IMR-90 (cell line): ENCODE data around the gene PKHD1. TPM values are rescaled to one million over a fixed set of nuclear protein-coding genes. Genes with fewer than 3 reads are reported as not detected.

Experiments
- ATAC-seq: fragments of 200-7000 bp; cut with Tn5 transposase; 2 replicates; pipeline ENCODE4 v1.9.1; 2020; ENCODE audit warnings: low read depth, mild to moderate bottlenecking, moderate library complexity
- BruUV-seq: library from RNA; stranded (reverse); fragments of 400-500 nt; replicated peaks from 2 replicates; lab custom pipeline; 2021; lab: Mats Ljungman, UMichigan
- CTCF ChIA-PET: fragments of 300-600 bp; formaldehyde crosslinking; extraction: SDS; loops from one replicate; lab custom pipeline; 2021; ENCODE audit warnings: antibody characterized with exemption; lab: Yijun Ruan, JAX
- POLR2A ChIA-PET: fragments of 300-600 bp; sonication (Branson Sonifier 250); formaldehyde crosslinking; loops from one replicate; lab custom pipeline; 2022; ENCODE audit warnings: antibody characterized with exemption; ENCODE audit not compliant: unreplicated experiment; lab: Charles Lee
- DNase-seq: peaks from one replicate; pipeline ENCODE4 v3.0.0; 2013
- H2AFZ ChIP-seq: replicated peaks from 2 replicates; pipeline ENCODE3; 2013; ENCODE audit warnings: low read length, mild to moderate bottlenecking; ENCODE audit not compliant: poor library complexity
- H2AK5ac ChIP-seq: 2 replicates; pipeline ENCODE4 v1.6.1; 2013; ENCODE audit warnings: low read depth, low read length, inconsistent platforms
- H2AK9ac ChIP-seq: replicated peaks from 2 replicates; pipeline ENCODE3; 2013; ENCODE audit warnings: mild to moderate bottlenecking, low read depth, low read length, moderate library complexity; ENCODE audit not compliant: poor library complexity
- H2BK120ac ChIP-seq: 2 replicates; pipeline ENCODE4 v1.6.1; 2013; ENCODE audit warnings: low read depth, low read length, inconsistent platforms
- H2BK15ac ChIP-seq: 3 replicates; pipeline ENCODE4 v1.6.1; 2013; ENCODE audit warnings: low read depth, low read length, inconsistent platforms
- H2BK20ac ChIP-seq: 2 replicates; pipeline ENCODE4 v1.6.1; 2013; ENCODE audit warnings: low read depth, mild to moderate bottlenecking, inconsistent platforms, low read length, moderate library complexity
- H2BK5ac ChIP-seq: 2 replicates; pipeline ENCODE4 v1.6.1; 2013; ENCODE audit warnings: mild to moderate bottlenecking, low read depth, low read length, inconsistent platforms; ENCODE audit not compliant: poor library complexity, severe bottlenecking
- H3K14ac ChIP-seq: replicated peaks from 2 replicates; pipeline ENCODE4 v1.6.1; 2013; ENCODE audit warnings: low read depth, low read length, inconsistent platforms
- H3K18ac ChIP-seq: 2 replicates; pipeline ENCODE4 v1.6.1; 2013; ENCODE audit warnings: low read depth, low read length, control low read depth
- H3K23ac ChIP-seq: 2 replicates; pipeline ENCODE4 v1.6.1; 2013; ENCODE audit warnings: low read depth, low read length, inconsistent platforms
- H3K27ac ChIP-seq: 2 replicates; pipeline ENCODE4 v1.5.1; 2013; ENCODE audit warnings: mild to moderate bottlenecking, control low read depth, low read length; ENCODE audit not compliant: insufficient read depth
- H3K27me3 ChIP-seq: 2 replicates; pipeline ENCODE4 v1.6.1; 2013; ENCODE audit warnings: low read length; ENCODE audit not compliant: control insufficient read depth, insufficient read depth
- H3K36me3 ChIP-seq: 2 replicates; pipeline ENCODE4 v1.6.1; 2013; ENCODE audit warnings: low read length, mixed read lengths; ENCODE audit not compliant: control insufficient read depth, insufficient read depth
- H3K4ac ChIP-seq: 2 replicates; pipeline ENCODE4 v1.6.1; 2013; ENCODE audit warnings: low read depth, low read length, inconsistent platforms
- H3K4me1 ChIP-seq: 2 replicates; pipeline ENCODE4 v1.6.1; 2013; ENCODE audit warnings: low read length, mixed read lengths; ENCODE audit not compliant: control insufficient read depth, insufficient read depth
- H3K4me2 ChIP-seq: 2 replicates; pipeline ENCODE4 v1.6.1; 2013; ENCODE audit warnings: low read depth, mild to moderate bottlenecking, control low read depth, low read length, moderate library complexity
- H3K4me3 ChIP-seq: 2 replicates; pipeline ENCODE4 v1.5.1; 2013; ENCODE audit warnings: low read depth, mild to moderate bottlenecking, control low read depth, low read length, moderate library complexity; ENCODE audit not compliant: insufficient read depth
- H3K56ac ChIP-seq: 2 replicates; pipeline ENCODE4 v1.6.1; 2013; ENCODE audit warnings: low read length, inconsistent platforms; ENCODE audit not compliant: insufficient read depth; ENCODE audit errors: extremely low read depth
- H3K79me1 ChIP-seq, 2 experiments: 2 replicates each; pipeline ENCODE4 v1.6.1; 2013; ENCODE audit warnings: low read length in 2 of 2, inconsistent platforms in 1 of 2, low read depth in 1 of 2
- H3K9ac ChIP-seq: 2 replicates; pipeline ENCODE4 v1.6.1; 2013; ENCODE audit warnings: low read depth, low read length, control low read depth
- H3K9me1 ChIP-seq: 2 replicates; pipeline ENCODE4 v1.6.1; 2013; ENCODE audit warnings: low read length, inconsistent platforms; ENCODE audit not compliant: insufficient read depth
- H3K9me3 ChIP-seq: 2 replicates; pipeline ENCODE4 v1.6.1; 2013; ENCODE audit warnings: low read length; ENCODE audit not compliant: control insufficient read depth, insufficient read depth
- H4K20me1 ChIP-seq: 2 replicates; pipeline ENCODE4 v1.6.1; 2013; ENCODE audit warnings: low read length, inconsistent platforms; ENCODE audit not compliant: insufficient read depth
- H4K5ac ChIP-seq: 2 replicates; pipeline ENCODE4 v1.6.1; 2013; ENCODE audit warnings: mild to moderate bottlenecking, low read depth, low read length, control low read depth
- H4K8ac ChIP-seq, 2 experiments: 2 replicates each; pipeline ENCODE4 v1.6.1; 2013; ENCODE audit warnings: low read depth in 2 of 2, low read length in 2 of 2, control low read depth in 1 of 2, inconsistent platforms in 1 of 2
- H4K91ac ChIP-seq: 2 replicates; pipeline ENCODE4 v1.6.1; 2013; ENCODE audit warnings: low read depth, low read length, inconsistent platforms; ENCODE audit not compliant: insufficient read depth
- BHLHE40 ChIP-seq: fragments of 150-350 bp; IDR thresholded peaks from 2 replicates; pipeline ENCODE4 v1.6.1; 2016; ENCODE audit warnings: mild to moderate bottlenecking, low read depth, low read length
- CEBPB ChIP-seq: IDR thresholded peaks from 2 replicates; pipeline ENCODE4 v1.6.1; 2012; ENCODE audit warnings: low read depth, low read length, improper control_type of control experiment
- CHD1 ChIP-seq: IDR thresholded peaks from 2 replicates; pipeline ENCODE4 v1.6.1; 2012; ENCODE audit warnings: low read depth, low read length, improper control_type of control experiment
- MAFK ChIP-seq: IDR thresholded peaks from 2 replicates; pipeline ENCODE4 v1.6.1; 2012; ENCODE audit warnings: low read depth, low read length, improper control_type of control experiment
- NFE2L2 ChIP-seq: fragments of 150-350 bp; IDR thresholded peaks from 2 replicates; pipeline ENCODE4 v1.6.1; 2016; ENCODE audit warnings: low read depth, mild to moderate bottlenecking, low read length
- POLR2A ChIP-seq: IDR thresholded peaks from 2 replicates; pipeline ENCODE4 v1.6.1; 2012; ENCODE audit warnings: mild to moderate bottlenecking, low read depth, low read length
- RAD21 ChIP-seq: IDR thresholded peaks from 2 replicates; pipeline ENCODE4 v1.6.1; 2012; ENCODE audit warnings: low read length, improper control_type of control experiment
- SMC3 ChIP-seq: fragments of 150-350 bp; IDR thresholded peaks from 2 replicates; pipeline ENCODE4 v1.6.1; 2016; ENCODE audit warnings: low read depth, mild to moderate bottlenecking, antibody characterized with exemption, low read length, moderate library complexity
- WGBS, 2 experiments: methylation state at CpG; one replicate each; pipeline versions ENCODE4 v1.1.5 to v1.1.7; 2013; ENCODE audit warnings: missing lambda C conversion rate in 2 of 2; ENCODE audit not compliant: insufficient read length in 1 of 2; ENCODE audit errors: extremely low coverage in 2 of 2; 5-methylcytosine and 5-hydroxymethylcytosine counted together
- dilution Hi-C: fragments of 300-500 bp; cut with HindIII; formaldehyde crosslinking; loops from one replicate; pipeline ENCODE4 v1.14.3; 2018; ENCODE audit warnings: low sequenced_read_pairs; ENCODE audit not compliant: unreplicated experiment
- in situ Hi-C: fragments of 300-500 bp; cut with MboI; formaldehyde crosslinking; loops from 3 replicates; pipeline ENCODE4 v1.14.3; 2019; ENCODE audit warnings: low sequenced_read_pairs, inconsistent platforms, mixed read lengths
- intact Hi-C: fragments of 100-400 bp; cut with micrococcal nuclease; formaldehyde crosslinking; loops from 2 replicates; pipeline ENCODE4 v1.10.0; 2022
- polyA plus RNA-seq, 3 experiments: library from polyadenylated mRNA; depleted of rRNA; stranded (reverse); fragments of >200 nt; gene quantifications; 2 replicates each; pipeline ENCODE4 v1.2.3, GENCODE V29; 2012; ENCODE audit warnings: low replicate concordance in 1 of 3
- total RNA-seq: library from RNA; depleted of rRNA; stranded (reverse); fragments of >200 nt; gene quantifications from 2 replicates; pipeline ENCODE4 v1.2.3, GENCODE V29; 2012

PKHD1 gene
- total and polyA plus RNA-seq, 2 of the 4 experiments (the other 2 are of a cell fraction), result not detected

DNA sequence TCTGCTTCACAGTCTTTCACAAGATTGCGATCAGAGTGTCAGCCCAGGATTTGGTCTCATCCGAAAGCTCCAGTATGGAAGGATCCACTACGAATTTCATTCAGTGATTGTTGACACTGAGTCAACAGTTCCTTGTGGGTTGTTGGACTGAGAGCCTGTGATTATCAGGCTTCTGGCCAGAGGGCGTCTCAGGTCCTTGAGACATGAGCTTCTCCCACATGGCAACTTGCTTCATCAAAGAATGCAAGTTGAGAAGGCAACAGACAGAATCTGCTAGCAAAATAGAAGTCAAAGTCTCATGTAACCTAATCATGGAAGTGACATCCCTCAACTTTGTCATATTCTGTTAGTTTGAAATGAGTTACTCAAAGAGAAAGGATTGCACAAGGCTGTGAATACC, 40.5 kb upstream of the PKHD1 start:
- no peak overlapping the region for H4K91ac ChIP-seq
- no peaks in the 10 kb centered on the region for H3K36me3 ChIP-seq
- no peak overlapping the region for H2BK5ac ChIP-seq
- no TSS peak for BruUV-seq
- no peak overlapping the region for H3K14ac ChIP-seq
- no peaks in the 10 kb centered on the region for H3K9me3 ChIP-seq
- no peak for TF ChIP-seq NFE2L2
- TF ChIP-seq MAFK, result no peak
- no peak for TF ChIP-seq RAD21
- TF ChIP-seq SMC3, result no peak
- TF ChIP-seq CEBPB, result no peak
- no peak for TF ChIP-seq BHLHE40
- no peak for TF ChIP-seq CHD1
- TF ChIP-seq POLR2A, result no peak
- in situ Hi-C loops (no loop called here), dilution Hi-C loops (no loop called here), intact Hi-C loops (no loop called here)
- no peaks in the 10 kb centered on the region for H3K79me1 ChIP-seq
- no peaks in the 10 kb centered on the region for H3K27me3 ChIP-seq
- DNase-seq, result no peak
- H4K5ac ChIP-seq, result no peak overlapping the region
- no peaks in the 10 kb centered on the region for H3K4me1 ChIP-seq
- no peak overlapping the region for H2BK120ac ChIP-seq
- no peak overlapping the region for H2BK20ac ChIP-seq
- ATAC-seq, result no peak
- H3K9me1 ChIP-seq, result no peaks in the 10 kb centered on the region
- H3K23ac ChIP-seq, result no peak overlapping the region
- no peak overlapping the region for H3K4me3 ChIP-seq
- no peak overlapping the region for H4K8ac ChIP-seq
- H3K4ac ChIP-seq, result no peak overlapping the region
- no peak overlapping the region for H2AFZ ChIP-seq
- WGBS, 2 experiments, result no CpG with 5 or more reads among the region's 4 CpGs
- H3K4me2 ChIP-seq, result no peak overlapping the region
- CTCF ChIA-PET, result no interaction called here
- no peak overlapping the region for H2AK9ac ChIP-seq
- no peak overlapping the region for H2AK5ac ChIP-seq
- H2BK15ac ChIP-seq, result no peak overlapping the region
- POLR2A ChIA-PET, result no interaction called here
- no peak overlapping the region for H3K27ac ChIP-seq
- no peak overlapping the region for H3K9ac ChIP-seq
- no peak overlapping the region for H3K56ac ChIP-seq
- no peak overlapping the region for H3K18ac ChIP-seq
- H4K20me1 ChIP-seq, result no peaks in the 10 kb centered on the region
